MM.1S (cell line): ENCODE measurements around the gene DYNC1LI1.

Experiments used
- DNase-seq: peaks from one replicate; pipeline ENCODE4 v3.0.0-alpha.2; 2015
- H2AFZ ChIP-seq: fragments of 300-600 bp; sonication (generic); 2 replicates; pipeline ENCODE4 v1.6.0; 2016; ENCODE audit warnings: antibody characterized with exemption, low read length
- H3F3A ChIP-seq: fragments of 300-600 bp; sonication (generic); 2 replicates; pipeline ENCODE4 v1.6.1; 2016; ENCODE audit warnings: mild to moderate bottlenecking, antibody characterized with exemption, low read length, moderate library complexity, mixed read lengths; ENCODE audit not compliant: insufficient read depth
- H3K27ac ChIP-seq: fragments of 300-600 bp; sonication (generic); 2 replicates; pipeline ENCODE4 v1.5.1; 2016; ENCODE audit warnings: mild to moderate bottlenecking, low read length
- H3K27me3 ChIP-seq: fragments of 300-600 bp; sonication (generic); replicated peaks from 2 replicates; pipeline ENCODE4 v1.6.0; 2016; ENCODE audit warnings: low read length; ENCODE audit not compliant: insufficient read depth
- H3K36me3 ChIP-seq: fragments of 300-600 bp; sonication (generic); replicated peaks from 2 replicates; pipeline ENCODE4 v1.6.1; 2016; ENCODE audit warnings: mild to moderate bottlenecking, low read length, mixed read lengths; ENCODE audit not compliant: insufficient read depth
- H3K4me1 ChIP-seq: fragments of 300-600 bp; sonication (generic); 2 replicates; pipeline ENCODE4 v1.6.1; 2016; ENCODE audit warnings: low read length, mixed read lengths
- H3K4me2 ChIP-seq: fragments of 300-600 bp; sonication (generic); 2 replicates; pipeline ENCODE4 v1.6.0; 2016; ENCODE audit warnings: low read depth, low read length
- H3K4me3 ChIP-seq: fragments of 300-600 bp; sonication (generic); 2 replicates; pipeline ENCODE4 v1.5.1; 2016; ENCODE audit warnings: low read length, mixed read lengths
- H3K79me2 ChIP-seq: fragments of 300-600 bp; sonication (generic); 2 replicates; pipeline ENCODE4 v1.6.1; 2016; ENCODE audit warnings: mixed run types, low read length, mixed read lengths
- H3K9ac ChIP-seq: fragments of 300-600 bp; sonication (generic); 2 replicates; pipeline ENCODE4 v1.6.1; 2016; ENCODE audit warnings: low read length, mixed read lengths
- H3K9me2 ChIP-seq: fragments of 300-600 bp; sonication (generic); replicated peaks from 2 replicates; pipeline ENCODE4 v1.6.1; 2016; ENCODE audit warnings: mild to moderate bottlenecking, low read length, mixed read lengths; ENCODE audit not compliant: insufficient read depth
- H3K9me3 ChIP-seq: fragments of 300-600 bp; sonication (generic); replicated peaks from 2 replicates; pipeline ENCODE4 v1.6.1; 2016; ENCODE audit warnings: mild to moderate bottlenecking, low read length, mixed read lengths; ENCODE audit not compliant: insufficient read depth
- H4K20me1 ChIP-seq: fragments of 300-600 bp; sonication (generic); 2 replicates; pipeline ENCODE4 v1.6.1; 2016; ENCODE audit warnings: mild to moderate bottlenecking, low read length, moderate library complexity, mixed read lengths; ENCODE audit not compliant: insufficient read depth
- CTCF ChIP-seq: fragments of 300-600 bp; sonication (generic); IDR thresholded peaks from 2 replicates; pipeline ENCODE4 v1.5.1; 2016; ENCODE audit warnings: antibody characterized with exemption, low read length, mixed read lengths
- EZH2 ChIP-seq: fragments of 300-600 bp; sonication (generic); optimal IDR thresholded peaks from 2 replicates; pipeline ENCODE3; 2017; ENCODE audit warnings: low read depth, mild to moderate bottlenecking, antibody characterized with exemption, low read length, mixed read lengths
- EZH2phosphoT487 ChIP-seq: fragments of 300-600 bp; sonication (generic); IDR thresholded peaks from 2 replicates; pipeline ENCODE4 v1.6.1; 2018; ENCODE audit warnings: antibody characterized with exemption, low read length

Gene DYNC1LI1

GRCh38 chr3:32603064-32603463 lies 32.4 kb upstream of the DYNC1LI1 start:
- Histone ChIP-seq H3K9me3 (no peaks in the 10 kb centered on the region), H2AFZ (no peak overlapping the region), H3K27me3 (no peaks in the 10 kb centered on the region), H3K4me1 (no peaks in the 10 kb centered on the region), H4K20me1 (no peaks in the 10 kb centered on the region), H3K9me2 (no peaks in the 10 kb centered on the region; the same call in 1 of the 2 replicates), H3K79me2 (no peaks in the 10 kb centered on the region), H3F3A (no peaks in the 10 kb centered on the region), H3K9ac (no peak overlapping the region), H3K36me3 (no peaks in the 10 kb centered on the region), H3K27ac (no peak overlapping the region), H3K4me2 (no peak overlapping the region), H3K4me3 (no peak overlapping the region)
- TF ChIP-seq EZH2phosphoT487 (no peak), CTCF (no peak), EZH2 (no peak)
- no peak for DNase-seq

GRCh38 chr3:32602206-32602605 lies 31.5 kb upstream of the DYNC1LI1 start:
- Histone ChIP-seq H3K4me2 (no peak overlapping the region), H3K4me1 (no peaks in the 10 kb centered on the region), H3K9me3 (no peaks in the 10 kb centered on the region), H3K4me3 (no peak overlapping the region), H2AFZ (no peak overlapping the region), H3F3A (no peaks in the 10 kb centered on the region), H3K79me2 (no peaks in the 10 kb centered on the region), H3K9ac (no peak overlapping the region), H4K20me1 (no peaks in the 10 kb centered on the region), H3K9me2 (no peaks in the 10 kb centered on the region; the same call in 1 of the 2 replicates), H3K27me3 (no peaks in the 10 kb centered on the region), H3K36me3 (no peaks in the 10 kb centered on the region), H3K27ac (no peak overlapping the region)
- no peak for DNase-seq
- TF ChIP-seq CTCF (no peak), EZH2 (no peak), EZH2phosphoT487 (no peak)

GRCh38 chr3:32601722-32602121 lies 31.1 kb upstream of the DYNC1LI1 start:
- no peaks in the 10 kb centered on the region for H3K79me2 ChIP-seq
- no peaks in the 10 kb centered on the region for H3F3A ChIP-seq
- TF ChIP-seq CTCF (no peak), EZH2 (no peak), EZH2phosphoT487 (no peak)
- H3K27ac ChIP-seq: no peak overlapping the region
- H4K20me1 ChIP-seq: no peaks in the 10 kb centered on the region
- H3K27me3 ChIP-seq: no peaks in the 10 kb centered on the region
- H3K36me3 ChIP-seq: no peaks in the 10 kb centered on the region
- no peaks in the 10 kb centered on the region; the same call in 1 of the 2 replicates for H3K9me2 ChIP-seq
- no peak overlapping the region for H3K4me2 ChIP-seq
- no peak overlapping the region for H2AFZ ChIP-seq
- H3K4me1 ChIP-seq: no peaks in the 10 kb centered on the region
- H3K4me3 ChIP-seq: no peak overlapping the region
- no peaks in the 10 kb centered on the region for H3K9me3 ChIP-seq
- DNase-seq: no peak
- no peak overlapping the region for H3K9ac ChIP-seq
